Fibroblast of skin of back (primary cell): ENCODE results near the gene XCR1.

Experiments
- DNase-seq: peaks from one replicate; pipeline ENCODE4 v3.0.0-alpha.2; 2013

Gene XCR1

DNA sequence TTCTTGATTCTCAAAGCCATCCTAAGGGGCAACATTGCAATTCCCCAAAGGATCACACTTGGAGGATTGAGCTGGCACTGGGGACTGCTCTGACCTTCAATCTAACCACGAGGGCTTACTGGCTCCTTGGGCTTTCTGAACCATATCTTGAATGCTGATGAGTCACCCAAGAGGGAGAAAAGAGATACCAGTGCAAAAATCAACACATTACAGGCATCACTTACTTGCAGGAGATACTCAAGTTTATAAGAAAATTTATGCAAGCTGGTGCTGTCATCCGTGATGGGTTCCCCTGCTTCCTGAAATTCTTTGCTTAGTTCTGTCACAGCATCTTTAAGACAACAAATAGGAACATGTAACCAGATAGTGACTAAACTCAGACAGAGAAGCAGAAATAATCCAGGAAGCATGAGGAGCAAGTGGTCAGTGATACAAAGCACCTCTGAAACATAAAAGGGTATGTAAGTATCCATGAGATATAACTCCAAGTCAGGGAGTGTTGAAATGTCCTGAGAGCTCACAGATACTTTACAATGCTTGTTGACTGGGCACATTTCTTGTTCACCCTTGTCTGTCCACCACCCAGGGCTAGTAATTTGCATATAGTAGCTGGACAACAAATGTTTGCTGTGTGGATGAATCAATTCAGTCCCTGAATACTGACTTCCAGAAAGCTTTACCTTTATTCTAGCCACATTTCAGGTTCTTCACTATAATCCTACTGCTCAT lies 45.8 kb downstream of the XCR1 start:
- DNase-seq: peak; percentile 74

DNA sequence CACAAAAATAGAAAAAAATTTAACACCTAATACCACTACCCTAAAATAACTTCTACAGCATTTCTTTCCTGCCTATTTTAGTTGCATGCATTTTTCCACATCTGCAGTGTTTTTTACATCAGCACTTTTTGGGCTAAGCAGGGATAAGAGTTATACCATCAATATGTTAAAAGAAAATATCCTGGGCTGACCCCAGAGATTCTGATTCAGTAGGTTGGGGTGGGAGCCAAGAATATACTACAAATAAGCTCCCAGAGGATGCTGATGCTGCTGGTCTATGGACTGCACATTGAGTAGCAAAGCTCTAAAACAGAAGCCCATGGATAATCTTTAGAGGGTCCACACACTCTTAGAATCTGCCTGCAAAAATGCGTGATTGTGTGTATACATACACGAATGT lies 46.5 kb downstream of the XCR1 start:
- peak; percentile 40 for DNase-seq

DNA sequence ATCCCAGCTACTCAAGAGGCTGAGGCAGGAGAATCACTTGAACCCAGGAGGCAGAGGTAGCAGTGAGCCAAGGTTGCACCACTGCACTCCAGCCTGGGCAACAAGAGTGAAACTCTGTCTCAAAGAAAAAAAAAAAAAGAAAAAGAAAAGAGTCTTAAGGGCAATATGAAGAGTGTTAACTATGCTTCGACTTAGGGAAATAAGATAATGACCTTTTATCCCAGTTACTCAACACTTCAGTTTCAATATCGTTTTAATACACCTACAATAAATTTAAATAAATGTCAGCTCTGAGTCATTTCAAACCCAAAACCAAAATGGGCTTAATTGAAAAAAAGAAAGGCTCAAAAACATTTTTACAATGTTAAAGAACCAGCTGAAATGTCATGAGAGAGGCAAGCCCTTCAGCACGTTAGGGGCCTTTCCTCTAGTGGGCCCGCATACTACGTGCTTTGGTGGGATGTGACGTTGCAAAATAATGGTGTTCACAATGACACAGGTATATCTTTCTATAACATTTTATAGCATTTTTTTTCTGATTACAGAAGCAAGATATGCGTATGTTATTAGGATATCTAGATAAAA lies 47.0 kb downstream of the XCR1 start:
- no peak for DNase-seq

DNA sequence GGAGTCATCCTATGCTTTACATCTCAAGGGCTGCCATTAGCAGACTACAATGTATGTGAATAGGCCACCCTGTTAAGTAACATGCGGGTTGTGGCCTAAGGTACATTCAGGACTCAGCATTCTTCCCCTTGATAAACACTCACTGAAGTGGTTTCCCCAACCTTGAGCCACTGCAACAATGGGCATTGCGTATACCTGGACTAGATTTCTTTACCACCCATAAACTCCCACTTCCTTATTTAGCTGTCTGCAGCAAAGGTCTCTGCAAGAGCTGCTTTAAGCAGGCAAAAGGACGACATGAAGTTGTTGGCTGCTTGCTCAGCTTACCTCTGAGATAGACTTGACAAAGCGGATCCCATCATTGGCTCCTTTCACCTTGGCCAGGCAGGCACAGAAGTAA lies 47.9 kb downstream of the XCR1 start:
- DNase-seq: no peak

DNA sequence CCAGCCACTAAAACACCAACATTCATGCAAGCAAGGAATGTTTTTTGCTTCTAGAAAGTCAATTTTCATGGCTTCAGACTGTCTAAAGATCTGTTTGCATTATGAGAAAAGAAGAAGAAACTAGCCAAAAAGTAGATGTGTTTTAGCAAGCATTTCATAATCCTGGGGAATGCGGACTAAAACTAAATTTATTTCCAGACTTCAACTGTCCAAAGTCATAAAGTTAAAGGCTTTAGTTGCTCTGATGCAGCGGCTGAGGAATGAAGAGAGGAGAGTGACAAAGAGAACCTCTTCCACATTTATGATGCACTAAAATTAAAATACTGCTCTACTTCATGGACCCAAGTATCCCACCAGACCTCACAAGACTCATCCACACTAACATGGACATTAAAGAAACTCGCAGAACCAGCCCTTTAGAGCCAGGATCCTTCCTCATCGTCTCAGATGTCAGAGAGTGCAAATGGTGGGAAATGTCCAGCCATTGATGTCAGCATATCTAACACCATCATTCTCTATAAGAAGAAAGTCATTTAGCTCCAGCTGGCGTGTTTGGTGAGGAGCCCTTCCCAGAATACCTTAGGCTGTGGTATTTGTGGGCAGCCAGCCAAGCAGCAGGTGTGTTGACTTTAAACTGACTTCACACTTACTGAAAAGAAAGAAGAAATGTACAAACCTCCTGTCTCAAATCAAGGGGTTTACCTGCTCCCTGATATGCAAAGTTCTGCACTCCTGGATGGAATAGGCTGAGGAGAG lies 49.1 kb downstream of the XCR1 start:
- DNase-seq: no peak

DNA sequence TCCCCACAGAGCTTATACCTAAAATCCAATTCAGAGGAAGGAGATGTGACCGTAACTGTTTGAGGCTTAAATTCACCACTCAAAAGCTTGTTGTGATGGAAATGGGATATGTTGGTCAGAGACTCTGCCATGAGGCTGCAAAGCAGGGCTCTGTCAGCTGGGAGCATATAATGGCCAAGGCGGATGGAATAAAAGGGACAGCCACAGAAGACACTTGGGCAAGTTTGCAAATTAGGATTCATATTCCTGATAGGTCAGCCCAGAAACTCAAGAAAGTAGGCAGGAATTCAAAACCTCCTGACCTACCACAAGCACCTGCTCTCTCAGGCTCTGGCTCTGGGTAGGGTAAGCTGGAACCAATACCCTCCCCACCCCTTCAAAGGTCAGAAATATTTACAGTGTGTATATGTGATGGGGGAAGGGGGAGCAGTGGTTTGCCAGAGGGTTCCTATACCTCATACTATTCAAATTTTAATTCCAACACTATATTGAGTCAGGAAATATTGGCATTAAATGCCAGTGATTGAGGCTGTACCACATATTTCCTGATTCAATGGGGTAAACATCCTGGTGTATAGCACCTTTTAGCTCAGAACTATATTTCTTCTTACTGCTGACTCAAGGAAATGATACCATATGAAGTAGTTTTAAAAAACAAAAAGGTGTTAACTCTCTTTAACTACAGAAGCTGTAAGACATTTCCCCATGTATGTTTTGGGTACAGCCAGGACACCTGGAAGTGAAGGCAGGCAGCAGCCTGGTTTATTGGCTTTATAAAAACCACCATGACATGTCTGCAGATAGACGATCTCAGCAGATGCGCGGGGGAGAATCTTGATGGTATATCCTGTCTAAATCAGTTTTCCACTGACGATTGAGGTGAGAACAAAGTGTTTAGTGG lies 50.8 kb downstream of the XCR1 start:
- DNase-seq: no peak

DNA sequence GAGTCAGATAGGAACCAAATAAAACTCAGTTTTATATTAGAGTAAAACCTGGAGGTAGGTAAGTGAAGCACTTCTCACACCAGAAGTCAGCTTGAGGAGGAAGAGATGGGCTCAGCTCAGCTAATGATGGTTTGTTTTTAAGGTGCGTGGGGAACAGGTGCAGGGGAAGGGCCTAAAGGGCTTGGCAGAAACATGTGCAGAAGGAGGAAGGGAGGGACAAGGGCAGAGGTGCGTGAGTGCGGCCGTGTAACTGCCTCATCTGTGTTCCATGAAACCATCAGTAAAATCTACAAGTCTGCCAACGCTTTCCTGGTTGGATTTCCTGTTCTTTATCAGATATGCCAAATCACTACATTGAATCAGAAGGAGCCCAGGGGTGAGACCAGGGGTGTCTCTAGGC lies 51.6 kb downstream of the XCR1 start:
- DNase-seq: no peak

DNA sequence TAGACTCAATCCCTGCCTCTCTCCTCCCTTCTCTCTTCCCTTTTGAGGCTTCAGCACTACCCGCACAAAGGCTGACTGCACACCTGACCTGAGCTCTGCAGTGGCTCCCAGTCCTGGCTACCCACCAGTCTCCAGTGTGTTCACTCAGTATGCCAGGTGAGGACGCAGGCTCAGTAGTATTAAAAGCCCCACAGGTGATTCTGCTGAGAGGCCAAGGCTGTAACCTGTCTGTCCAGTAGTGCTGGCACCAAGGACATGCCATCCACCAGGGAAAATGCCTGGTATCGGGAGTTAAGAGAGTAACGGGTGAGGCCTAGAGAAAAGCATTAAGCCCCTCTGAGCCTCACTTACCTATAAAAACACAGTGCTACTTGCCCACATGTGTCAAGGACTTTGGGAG lies 52.6 kb downstream of the XCR1 start:
- DNase-seq: no peak

DNA sequence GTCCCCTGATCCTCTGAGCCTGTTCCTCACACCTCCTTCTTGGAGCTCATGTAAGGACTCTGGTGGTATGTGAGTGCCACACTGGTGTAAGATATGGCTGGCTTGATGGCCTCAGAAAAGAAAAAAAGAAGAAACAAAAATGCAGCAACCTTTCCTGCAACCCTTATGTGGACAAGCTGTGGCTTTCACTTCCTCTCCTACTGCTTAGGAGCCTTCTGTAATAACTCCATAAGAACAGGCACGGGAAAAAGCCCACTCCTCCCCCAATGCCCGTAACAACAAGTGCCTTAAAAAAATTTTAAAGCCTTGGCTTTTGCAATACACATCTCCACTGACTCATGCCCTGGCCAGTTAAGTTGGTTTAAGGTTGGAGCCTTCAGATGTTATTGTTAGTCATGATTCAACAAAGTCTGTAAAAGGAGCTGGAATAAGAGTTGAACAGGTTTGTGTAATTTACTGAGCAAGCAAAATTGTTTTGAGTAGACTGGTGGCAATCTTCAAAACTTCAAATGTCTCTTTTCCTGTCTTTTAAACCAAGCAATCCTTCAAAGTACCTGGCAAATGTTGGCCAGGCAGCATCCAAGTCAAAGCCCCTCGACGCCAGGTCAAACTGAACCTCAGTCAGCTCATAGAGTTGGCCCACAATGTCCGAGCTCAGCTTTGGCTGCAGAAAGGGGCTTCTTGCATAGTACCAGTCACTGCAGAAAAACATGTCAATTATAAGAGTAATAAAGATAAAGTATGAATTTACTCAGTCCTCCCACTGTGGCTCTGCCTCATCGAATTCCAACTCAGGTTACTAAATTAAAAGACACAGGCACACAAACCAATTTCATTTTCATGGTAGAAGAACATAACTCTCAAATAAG lies 54.5 kb downstream of the XCR1 start:
- DNase-seq: peak; percentile 86

DNA sequence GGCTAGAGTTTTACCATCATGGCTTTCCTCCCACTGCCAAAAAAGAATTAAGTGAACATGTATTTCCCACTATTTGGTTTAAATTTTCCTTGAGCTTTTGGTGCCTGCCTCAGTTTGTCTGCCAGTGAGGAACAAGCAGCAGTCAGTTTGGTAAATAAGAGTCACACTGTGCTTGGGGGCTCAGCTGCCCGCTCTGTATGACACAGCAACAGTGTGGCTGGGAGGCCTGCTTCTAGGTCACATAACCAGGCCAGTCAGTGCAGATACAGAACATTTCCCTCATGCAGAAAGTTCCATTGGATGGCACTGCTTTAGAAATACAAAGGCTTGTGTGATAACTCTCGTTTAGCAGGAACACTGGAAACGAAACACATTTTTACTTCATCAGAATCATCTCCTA lies 57.3 kb downstream of the XCR1 start:
- no peak for DNase-seq

DNA sequence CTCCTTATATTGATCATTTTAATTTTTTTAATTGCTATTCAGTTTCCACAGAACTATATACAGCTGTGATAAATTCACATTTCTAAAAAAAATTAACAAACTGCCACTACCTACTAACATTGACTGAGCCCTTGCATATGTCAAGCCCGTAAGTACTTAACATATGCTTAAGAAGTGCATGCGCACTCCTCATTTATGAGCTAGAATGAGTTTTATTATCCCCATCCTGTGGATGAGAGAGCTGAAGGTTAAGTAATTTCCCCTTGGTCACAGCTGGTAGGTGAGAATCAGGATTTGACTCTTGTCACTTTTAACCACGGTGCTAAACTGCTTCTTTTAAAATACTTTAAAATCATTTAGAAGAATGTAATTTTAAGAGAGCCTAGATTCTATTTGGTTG lies 58.2 kb downstream of the XCR1 start:
- DNase-seq: no peak

DNA sequence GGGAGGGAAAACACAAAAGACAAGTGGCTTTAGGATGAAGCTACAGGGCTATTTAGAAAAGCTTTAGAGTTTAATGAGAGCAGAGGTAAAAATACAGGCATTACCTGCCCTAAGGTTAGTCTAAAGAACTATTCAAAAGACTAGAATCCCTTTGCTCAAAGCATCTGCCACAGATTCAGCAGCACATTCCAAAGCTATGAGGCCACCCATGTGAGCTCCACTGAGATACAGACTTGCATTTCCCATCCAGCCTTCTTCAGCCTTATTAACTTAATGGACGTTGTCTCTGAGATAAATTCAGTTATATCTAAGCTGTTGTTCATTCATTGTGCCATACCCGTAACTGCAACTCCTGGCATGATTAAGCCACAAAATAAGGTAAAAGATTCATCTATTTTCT lies 58.6 kb downstream of the XCR1 start:
- peak; percentile 74 for DNase-seq

DNA sequence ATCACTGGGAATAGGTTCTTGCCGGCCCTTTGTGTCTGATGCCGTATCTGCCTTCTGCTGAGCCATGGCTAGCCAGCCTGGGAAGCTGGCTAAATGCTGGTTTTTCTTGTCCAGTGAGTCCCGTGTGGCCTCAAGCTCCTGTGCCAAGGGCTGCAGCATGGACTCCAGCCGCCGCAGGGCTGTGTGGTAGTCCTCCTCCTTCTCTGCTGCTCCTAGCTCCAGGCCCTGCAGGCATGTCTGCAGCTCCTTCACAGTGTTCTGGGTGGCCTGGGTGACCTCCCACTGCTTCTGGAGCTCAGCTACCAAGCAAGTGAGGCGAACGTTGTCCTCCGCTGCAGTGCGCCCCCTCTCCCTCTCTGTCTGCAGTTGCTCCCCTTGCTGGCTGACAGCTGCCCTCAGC lies 59.1 kb downstream of the XCR1 start:
- no peak for DNase-seq

DNA sequence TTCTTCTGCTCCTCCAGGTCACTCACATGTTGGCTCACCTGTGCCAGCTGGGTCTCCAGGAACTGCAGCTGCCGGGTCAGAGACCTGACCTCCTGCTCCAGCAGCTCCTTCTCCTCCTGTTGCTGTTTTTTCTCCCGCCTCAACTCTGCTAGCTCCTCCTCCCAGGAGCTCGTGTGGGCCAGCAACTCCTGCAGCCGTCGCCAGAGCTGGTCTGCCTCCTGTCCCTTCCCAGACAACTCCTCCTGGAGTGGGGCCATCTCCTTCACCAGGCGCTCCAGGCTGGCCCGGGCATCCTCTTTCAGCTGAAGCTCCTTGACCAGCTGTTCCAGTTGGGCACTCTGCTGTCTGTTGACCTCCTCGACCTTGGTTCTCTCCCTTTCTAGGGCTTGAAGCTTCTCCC lies 59.6 kb downstream of the XCR1 start:
- no peak for DNase-seq
